OCI-LY1 (cell line): Measurements from ENCODE around the gene STK4.
"Not testable (repeated sequence)": the region's sequence is repeated elsewhere in the genome, so short reads cannot be mapped to it uniquely, and the experiment has no call there.

ENCODE experiments used
- CTCF ChIP-seq: fragments of 200-600 bp; sonication (generic), shearing (Covaris generic); IDR thresholded peaks from 2 replicates; pipeline ENCODE4 v1.5.1; 2017; ENCODE audit warnings: mild to moderate bottlenecking, antibody characterized with exemption, low read length, moderate library complexity, mixed read lengths
- EZH2 ChIP-seq: fragments of 200-600 bp; sonication (generic), shearing (Covaris generic); IDR thresholded peaks from 2 replicates; pipeline ENCODE4 v1.8.0; 2017; ENCODE audit warnings: borderline replicate concordance, mixed run types, mild to moderate bottlenecking, antibody characterized with exemption, low read length, moderate library complexity, mixed read lengths

DNA sequence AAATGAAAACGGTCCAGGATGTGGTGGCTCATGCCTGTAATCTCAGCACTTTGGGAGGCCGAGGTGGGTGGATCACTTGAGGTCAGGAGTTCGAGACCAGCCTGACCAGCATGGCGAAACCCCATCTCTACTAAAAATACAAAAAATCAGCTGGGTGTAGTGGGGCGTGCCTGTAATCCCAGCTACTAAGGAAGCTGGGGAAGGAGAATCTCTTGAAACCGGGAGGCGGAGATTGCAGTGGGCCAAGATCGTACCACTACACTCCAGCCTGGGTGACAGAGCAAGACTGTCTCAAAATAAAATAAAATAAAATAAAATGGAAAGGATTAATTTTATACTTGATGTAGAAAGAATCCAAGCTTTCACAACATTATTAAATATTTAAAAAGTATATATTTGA is 47.8 kb downstream of the STK4 start:
- not testable (repeated sequence) for TF ChIP-seq EZH2, CTCF
